NCI-H82 (cell line): Measurements from ENCODE around the gene LPP.

Experiments used
- DNase-seq: peaks from one replicate; lab custom pipeline; 2025; lab: John Stamatoyannopoulos, UW

Gene LPP

GRCh38 chr3:188832961-188833721, 679.2 kb downstream of the LPP start:
- DNase-seq: no peak

GRCh38 chr3:188834349-188834748, 680.4 kb downstream of the LPP start:
- no peak for DNase-seq

DNA sequence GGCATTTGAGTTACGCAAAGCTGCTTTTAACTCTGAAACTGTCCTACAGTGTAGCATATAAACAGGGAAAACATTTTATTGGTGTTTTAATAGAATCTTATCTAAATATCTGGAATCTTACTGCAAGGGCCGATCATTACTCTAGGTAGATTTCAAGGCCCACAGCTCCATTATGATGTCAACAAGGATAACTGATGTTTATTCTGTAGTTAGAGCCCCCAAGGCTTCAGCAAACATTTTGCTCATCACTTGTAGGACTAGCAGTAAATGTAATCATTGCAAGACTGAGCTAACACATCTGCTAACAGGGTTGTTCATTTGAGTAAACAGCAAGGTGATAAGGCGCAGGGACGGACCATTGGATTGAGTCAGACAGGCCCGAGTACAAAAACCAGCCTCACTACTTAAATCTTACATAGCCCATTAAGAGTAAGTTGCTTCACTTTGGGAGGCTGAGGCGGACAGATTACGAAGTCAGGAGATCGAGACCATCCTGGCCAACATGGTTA, 685.3 kb downstream of the LPP start:
- DNase-seq: no peak

GRCh38 chr3:188840290-188840689, 686.3 kb downstream of the LPP start:
- DNase-seq: no peak

DNA sequence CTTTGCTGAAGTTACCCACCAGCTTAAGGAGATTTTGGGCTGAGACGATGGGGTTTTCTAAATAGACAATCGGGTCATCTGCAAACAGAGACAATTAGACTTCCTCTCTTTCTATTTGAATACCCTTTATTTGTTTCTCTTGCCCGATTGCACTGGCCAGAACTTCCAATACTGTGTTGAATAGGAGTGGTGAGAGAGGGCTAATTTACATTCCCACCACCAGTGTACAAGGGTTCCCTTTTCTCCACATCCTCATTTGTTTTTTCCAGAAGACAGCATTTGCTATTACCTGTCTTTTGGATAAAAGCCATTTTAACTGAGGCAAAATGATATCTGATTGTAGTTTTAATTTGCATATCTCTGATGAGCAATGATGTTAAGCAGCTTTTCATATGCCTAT, 687.9 kb downstream of the LPP start:
- DNase-seq: no peak

GRCh38 chr3:188842639-188843038, 688.7 kb downstream of the LPP start:
- DNase-seq: no peak

GRCh38 chr3:188844096-188844495, 690.1 kb downstream of the LPP start:
- DNase-seq: no peak

- DNase-seq: no peak
These were observed 691.6 kb downstream of the LPP start for GRCh38 chr3:188845514-188845913.

- DNase-seq: no peak
These were observed 695.0 kb downstream of the LPP start for GRCh38 chr3:188848947-188849346.

GRCh38 chr3:188853856-188854771, 700.2 kb downstream of the LPP start:
- DNase-seq: peak; percentile 65

- no peak for DNase-seq
These were observed 700.8 kb downstream of the LPP start for GRCh38 chr3:188854772-188855149.

- DNase-seq: no peak
These were observed 701.7 kb downstream of the LPP start for GRCh38 chr3:188855675-188856074.

DNA sequence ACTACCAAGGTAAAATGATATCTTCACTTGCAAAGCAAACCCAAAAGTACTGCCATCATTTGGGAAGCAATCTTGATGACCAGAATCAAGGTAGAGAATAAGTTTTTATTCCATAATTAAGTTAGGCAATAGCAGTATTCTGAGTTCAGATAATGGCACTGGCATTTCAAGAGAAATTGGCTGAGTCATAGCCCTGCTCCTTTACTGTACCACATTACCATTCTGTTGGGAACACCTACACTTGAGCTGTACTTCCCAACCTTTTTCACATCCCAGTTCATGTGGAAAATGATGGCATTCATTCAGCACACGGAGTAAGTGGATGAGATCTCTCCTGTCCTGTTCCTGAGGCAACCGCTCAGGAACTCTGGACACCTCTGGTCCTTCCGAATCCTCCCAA, 706.2 kb downstream of the LPP start:
- no peak for DNase-seq

- DNase-seq: no peak
These were observed 708.1 kb downstream of the LPP start for GRCh38 chr3:188861842-188862744.

DNA sequence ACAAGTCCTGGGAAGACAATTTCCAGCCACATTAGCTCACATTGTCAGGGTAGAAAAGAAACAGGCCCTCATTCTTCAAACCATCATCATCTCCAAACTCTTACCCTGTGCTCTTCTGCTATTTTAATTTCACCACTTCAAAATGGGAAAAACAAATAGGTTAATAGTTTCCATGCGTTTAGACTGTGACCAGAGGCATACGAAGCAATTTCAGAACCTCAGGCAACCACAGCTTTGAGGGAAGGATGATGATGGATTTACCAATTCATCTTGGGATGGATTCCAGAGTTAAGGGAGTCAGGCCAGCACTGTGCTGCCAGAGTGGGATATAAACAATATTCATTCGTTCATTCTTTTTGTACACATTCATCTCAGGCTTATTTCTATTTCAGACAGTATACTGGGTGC, 710.0 kb downstream of the LPP start:
- no peak for DNase-seq

GRCh38 chr3:188867691-188868265, 713.8 kb downstream of the LPP start:
- DNase-seq: no peak

DNA sequence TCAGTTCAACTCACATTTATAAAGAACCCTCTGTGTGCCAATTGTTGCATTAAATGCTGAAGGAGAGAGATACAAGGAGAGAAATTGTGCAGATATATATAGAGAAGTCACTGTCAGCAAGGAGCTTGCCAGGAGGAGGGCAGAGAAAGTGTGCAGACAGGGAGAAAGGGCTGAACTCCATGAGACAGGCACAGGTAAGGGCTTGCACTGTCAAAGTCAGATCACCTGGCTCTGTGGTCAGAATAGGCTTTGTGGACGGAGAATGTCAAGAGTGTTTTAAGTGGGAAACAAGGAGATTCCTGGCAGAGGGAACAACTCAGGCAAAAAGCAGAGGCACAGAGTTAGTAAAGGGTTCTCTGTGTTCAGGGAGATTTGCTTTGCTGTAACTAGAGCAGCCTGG, 714.8 kb downstream of the LPP start:
- no peak for DNase-seq

DNA sequence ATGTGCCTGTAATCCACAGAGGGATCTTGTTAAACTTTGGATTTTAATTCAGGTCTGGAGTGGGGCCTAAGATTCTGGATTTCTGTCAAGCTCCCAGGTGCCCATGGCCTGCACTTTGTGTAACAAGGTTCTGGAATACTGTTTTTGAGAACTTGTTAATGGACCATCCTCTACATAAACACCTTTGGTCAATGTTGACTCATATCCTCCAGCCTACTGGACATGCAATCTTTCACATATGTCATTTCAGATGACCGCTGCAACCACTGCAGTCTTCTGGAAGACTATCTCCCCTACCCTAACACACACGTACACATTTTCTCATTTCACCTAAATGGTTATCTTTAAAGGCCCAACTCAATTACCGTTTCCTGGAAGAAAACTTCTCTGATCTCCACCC, 715.7 kb downstream of the LPP start:
- DNase-seq: no peak

DNA sequence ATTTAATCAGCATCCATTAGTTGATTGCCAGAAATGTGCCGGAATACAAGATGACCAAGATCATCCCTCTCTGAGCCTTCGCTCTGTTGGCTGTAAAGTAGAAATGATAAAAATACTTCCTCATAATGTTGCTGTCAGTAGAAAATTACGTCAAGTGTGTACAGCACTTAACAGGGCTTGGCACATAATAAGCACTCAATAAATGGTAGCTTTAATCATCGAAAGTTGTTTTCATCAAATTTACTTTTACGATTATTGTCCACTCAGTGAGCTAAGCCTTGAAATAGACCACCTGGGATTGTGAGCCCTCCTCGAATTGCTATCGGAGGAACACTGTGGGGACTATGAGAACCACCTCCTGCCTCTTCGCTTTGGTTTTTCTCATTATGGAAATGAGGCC, 716.5 kb downstream of the LPP start:
- DNase-seq: no peak

- DNase-seq: no peak
These were observed 720.6 kb downstream of the LPP start for GRCh38 chr3:188874576-188874975.

DNA sequence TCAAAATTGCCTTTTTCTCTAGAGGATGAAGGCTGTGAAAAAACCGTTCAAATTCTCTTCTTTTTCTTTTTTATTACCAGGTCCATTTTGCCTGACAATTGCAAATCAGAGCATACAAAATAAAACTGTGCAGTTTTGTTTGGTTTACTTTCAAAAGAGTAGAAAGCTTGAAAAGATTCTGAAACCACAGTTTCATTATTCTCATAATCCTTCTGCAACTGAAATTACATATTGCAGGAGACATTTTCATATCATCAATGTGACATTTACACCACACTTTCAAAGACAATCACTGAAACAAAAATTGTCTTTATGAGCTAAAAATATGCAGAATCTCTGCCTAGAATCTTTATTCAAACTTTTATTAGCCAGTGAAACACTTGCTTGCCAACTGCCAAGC, 721.5 kb downstream of the LPP start:
- DNase-seq: no peak

- DNase-seq: no peak
These were observed 722.4 kb downstream of the LPP start for GRCh38 chr3:188876370-188876769.
